ENCODE measurements around the gene RAB11FIP4.
"Not testable (repeated sequence)": the region's sequence is repeated elsewhere in the genome, so short reads cannot be mapped to it uniquely, and the experiment has no call there.

Gene RAB11FIP4

DNA sequence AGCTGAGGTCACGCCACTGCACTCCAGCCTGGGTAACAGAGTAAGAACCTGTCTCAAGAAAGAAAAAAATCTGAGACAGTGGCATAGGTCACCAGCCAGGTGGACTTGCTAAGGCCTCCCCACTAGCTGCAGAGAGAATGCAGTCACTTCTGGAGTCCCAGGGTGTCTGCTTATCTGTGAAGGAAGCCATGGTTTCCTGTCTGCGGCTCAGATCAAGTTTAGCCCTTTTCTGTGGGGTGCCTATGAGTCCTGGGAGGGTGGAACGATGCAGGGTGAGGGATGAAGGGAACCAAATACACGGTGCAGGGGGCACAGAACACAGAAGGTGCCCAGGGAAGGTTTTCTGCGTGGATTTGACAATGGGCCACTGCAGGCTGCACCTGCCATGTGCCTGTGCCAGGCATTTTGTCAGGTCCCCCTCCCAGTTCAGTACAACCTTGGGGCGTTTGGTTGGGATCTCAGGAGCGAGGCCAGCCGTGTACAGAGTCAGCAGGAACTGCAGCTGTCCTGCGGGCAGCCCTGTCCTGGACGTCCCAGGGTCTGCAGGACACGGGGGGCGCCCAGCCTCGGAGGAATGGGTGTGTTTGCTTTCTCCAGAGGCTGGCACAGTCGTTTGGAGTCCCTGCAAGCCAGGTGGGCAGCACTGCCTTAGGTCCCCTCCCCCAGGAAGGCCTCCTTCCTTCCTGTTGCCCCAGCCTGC lies 41.8 kb downstream of the RAB11FIP4 start:
- DNase-seq, result no peak

DNA sequence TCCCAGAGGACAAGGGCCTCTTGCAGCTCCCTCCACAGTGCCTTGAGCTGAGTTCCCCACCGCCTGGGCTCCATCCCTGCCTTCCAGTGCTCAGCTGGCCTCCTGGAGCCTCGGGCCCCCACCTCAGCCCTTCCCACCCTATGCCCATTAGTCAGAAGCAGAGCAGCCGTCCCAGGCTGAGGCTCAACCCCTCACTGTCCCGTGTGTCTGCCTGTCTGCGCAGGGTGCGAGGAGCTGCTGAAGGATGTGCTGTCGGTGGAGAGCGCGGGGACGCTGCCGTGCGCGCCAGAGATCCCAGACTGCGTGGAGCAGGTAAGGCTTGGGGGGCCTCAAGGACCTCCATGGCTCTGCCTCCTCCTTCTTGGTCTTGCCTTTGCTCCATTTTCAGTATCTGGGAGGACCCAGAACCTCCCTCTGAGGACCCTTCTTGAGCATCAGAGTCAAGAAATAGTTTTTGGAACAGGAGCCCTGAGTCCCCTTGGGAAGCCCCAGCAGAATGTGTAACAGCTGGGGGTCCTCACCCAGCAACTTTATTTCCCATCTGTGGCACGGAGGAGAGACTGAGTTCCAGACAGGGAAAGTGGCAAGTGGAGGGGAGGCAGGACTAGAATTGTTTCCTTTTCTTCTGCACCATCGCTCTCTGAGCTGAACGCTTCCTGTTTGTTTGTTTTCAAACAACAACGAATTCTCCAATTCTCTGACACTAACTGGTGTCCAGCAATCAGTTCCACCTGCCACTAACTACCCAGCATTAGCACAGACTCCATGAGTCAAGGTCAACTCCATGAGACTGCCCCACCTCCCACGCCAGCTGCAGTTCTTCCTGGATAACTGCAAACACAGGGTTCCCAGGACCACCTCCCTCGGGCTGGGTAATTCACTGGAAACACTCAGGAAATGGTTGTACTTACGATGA lies 42.6 kb downstream of the RAB11FIP4 start:
- DNase-seq, result no peak

DNA sequence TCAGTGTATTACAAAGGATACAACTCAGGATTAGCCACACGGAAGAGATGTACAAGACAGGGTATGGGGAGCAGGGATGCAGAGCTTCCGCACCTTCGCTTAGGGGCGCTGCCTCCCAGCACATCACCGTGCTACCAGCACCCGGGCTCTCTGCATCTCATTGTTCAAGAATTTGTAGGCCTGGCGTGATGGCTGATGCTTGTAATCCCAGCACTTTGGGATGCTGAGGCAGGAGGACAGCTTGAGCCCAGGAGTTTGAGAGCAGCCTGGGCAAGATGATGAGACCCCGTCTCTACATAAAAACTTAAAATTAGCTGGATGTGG lies 43.2 kb downstream of the RAB11FIP4 start:
- DNase-seq, result no peak

DNA sequence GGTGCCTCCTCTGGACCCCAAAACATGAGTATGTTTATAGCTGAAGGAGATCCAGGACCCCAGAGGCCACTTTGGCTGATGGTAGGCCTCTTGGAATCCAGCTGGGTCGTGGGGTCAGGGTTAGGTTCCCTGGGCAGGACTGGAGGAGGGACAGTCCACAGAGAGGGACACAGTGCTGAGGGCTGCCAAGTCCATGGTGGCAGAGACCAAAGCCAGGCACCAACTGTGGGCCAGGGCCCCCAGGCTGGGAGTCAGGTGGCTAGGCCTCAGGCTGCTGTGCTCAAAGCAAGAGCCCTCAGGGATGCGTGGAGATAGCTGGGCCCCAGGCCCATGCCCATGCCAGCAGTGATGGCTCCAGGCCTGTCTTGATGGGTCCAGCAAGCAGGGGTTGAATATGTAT lies 44.1 kb downstream of the RAB11FIP4 start:
- no peak for DNase-seq

DNA sequence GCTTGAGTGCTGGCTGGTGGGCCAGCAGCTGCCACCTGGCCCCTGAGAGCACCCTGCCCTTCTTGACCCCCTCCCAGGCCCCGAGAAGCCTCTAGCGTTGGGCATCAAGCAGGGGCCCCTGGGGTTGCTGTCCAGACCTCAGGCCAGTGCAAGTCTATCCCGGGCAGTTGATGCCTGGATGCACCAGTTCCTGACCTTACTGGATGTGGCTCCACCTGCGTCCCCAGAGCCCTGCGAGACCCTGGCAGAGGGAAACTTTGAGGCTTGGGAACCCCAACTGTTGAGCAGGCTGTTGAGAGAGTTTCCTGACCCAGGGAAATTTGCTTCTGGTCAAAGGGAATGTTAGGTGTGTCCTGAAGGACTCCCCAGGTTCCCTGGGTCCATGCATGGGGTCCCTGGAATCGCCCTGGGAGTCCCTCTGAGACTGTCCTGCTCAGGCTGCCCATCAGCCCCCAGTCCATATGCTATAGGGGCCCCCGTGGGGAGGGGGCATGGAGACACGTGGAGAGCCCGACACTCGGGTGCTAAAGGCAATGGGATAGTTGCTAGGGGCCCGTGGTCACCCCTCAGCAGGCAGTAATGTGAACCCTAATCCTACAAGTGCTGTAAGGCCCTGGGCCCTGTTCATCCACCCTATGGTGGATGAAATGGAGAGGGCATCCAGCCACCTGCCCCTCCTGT lies 46.4 kb downstream of the RAB11FIP4 start:
- DNase-seq, result no peak

DNA sequence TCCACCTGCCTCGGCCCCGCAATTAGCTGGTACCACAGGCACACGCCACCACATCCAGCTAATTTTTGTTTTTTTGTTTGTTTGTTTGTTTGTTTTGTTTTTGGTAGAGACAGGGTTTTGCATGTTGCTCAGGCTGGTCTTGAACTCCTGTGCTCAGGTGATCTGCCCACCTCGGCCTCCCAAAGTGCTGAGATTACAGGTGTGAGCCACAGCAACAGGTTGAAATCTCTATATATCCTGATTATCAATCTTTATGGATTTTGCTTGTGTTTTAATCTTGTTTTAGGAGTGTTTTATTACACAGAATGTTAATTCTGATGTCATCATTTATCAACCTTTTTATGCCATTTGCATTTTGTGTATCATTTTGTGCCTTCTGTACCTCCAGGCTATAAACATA lies 48.2 kb downstream of the RAB11FIP4 start:
- no peak for DNase-seq

DNA sequence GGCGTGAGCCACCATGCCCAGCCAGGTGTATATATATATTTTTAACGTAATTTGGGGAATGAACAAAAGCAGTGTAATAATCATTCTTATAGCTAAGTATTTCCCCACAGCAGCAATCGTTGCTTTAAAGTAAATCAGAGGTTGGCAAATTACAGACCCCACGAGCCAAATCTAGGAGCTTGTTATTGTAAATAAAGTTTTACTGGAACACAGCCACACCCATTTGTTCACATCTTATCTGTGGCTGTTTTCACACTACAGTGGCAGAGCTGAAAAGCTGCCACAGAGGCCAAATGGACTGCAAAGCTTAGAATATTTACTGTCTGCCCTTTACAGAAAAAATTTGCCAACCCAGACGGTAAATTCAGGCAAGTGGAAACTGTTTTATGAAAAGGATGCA lies 50.8 kb downstream of the RAB11FIP4 start:
- no peak for DNase-seq

DNA sequence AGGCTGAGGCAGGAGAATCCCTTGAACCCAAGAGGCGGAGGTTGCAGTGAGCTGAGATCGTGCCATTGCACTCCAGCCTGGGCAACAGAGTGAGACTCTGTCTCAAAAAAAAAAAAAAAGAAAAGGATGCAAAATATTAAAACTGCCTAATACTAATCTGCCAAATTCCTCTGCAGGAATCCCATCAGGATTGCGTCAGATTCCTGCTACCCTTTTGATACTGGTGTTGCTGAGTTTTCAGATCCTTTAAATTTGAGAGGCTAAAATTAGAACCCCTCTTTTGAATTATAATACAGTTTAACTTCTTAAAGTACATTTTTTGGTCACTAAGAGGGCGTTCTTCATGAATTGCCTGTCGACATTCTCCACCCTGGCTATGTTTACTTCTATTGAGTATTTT lies 51.4 kb downstream of the RAB11FIP4 start:
- not testable (repeated sequence) for DNase-seq

DNA sequence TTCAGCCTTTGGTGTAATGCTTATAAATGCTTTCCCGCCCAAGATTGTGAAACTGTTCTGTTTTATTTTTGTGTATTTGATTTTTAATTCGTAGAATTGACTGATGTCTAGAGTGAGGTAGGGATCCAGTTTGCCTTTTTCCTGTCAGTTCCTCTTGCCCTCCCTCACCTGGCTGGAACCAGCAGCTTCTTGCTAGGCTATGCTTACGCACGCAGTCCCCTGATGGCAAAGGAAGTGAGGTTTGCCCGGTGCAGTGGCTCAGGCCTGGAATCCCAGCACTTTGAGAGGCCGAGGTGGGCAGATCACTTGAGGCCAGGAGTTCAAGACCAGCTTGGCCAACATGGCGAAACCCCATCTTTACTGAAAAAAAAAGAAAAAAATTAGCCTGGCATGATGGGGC lies 51.9 kb downstream of the RAB11FIP4 start:
- DNase-seq, result no peak

DNA sequence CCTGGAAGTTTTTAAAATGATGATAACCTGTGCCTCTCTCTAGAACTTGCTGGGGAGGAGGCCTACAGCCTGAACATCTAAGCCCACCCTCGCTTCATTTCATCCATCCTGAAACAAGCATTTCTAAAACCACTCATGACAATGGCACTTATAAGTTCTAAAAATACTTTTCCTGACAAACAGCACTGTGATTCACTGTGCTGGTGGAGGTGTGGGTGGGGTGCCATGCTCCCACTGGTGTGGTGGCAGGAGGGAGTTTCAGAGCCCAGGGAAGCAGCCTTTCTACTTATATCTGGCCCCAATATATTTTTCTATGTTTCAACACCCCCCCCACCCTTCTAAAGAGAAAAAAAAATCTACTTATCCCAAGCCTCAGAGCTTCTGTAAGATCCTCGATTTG lies 52.6 kb downstream of the RAB11FIP4 start:
- DNase-seq, result peak; percentile 27 to 62

DNA sequence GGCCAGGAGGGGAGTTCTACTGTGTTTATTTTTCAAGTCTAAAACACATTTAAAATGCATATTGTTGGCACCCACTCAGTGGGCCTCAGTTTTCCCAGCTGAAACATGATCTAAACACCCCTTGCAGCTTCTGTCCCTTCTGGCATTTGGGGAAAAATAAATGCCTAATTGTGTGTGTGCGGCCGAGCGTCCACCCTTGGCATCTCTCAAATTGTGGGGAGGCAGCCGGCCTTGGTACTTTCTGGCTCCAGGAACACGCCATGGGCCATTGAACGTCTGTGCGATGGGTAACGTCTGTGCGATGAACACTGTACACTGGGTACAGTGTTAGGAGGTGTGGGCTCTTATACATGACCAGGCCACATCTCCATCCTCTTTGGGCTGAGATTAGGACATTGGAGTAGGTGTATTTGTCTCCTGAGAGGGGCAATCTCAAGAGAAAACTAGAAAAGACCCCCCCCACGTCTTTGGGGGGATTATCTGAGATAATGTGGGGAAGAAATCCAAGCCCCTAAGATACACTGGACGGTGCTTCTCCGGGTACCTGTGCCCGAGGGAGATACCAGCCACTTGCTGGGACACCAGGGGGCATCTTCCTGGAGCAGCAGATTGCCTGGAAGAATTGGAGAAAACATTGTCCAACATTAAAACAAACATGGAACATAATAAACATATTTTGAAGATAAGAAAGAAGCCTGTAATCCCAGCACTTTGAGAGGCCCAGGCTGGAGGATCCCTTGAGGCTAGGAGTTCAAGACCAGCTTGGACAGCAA lies 54.9 kb downstream of the RAB11FIP4 start:
- DNase-seq, result no peak

DNA sequence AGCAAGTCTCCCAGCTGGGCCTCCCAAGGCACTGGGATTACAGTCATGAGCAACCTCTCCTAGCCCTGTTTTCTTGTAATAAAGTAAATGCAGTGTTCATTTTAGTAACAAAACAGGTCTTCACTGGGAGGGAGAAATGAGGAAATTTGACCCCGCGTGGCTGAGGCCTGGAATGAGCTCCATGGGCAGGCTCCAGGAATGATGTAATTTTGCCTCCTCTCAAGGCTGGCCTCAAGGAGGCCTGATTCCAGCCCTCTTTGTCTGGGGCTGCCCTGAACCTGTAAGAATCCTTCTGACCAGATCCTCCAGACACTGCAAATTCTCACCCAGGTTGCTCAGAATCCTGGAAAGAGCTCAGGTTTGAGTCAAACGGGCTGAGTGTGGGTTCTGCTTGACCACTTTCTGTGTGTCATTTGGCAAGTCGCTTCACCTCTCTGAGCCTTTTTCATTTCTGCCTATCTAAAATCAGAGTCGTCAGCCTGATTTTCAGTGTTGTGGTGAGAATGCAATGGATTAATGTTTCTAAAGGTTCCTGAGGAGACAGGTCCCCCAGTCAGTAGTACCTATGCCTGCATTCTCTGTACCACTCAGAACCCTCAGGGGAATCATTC lies 57.1 kb downstream of the RAB11FIP4 start:
- DNase-seq, result peak; percentile 21 to 45

DNA sequence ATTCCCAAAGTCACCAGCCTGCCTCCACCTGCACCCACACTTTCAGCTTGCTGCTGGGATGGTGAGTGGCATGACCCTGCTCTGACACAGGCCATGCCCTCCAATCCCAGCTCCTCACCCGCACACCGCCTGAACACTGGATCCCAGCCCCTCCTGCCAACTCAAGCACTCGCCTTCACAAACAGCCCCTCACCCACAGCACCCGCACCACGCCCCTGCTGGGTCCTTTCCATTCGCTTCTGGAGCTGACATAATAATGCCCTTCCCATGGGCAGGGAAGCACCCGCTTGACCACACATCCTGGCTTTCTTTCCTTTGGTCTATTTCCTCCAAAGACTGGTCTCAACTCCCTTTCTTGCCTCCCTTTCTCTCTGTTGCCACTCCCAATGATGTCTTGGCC lies 57.6 kb downstream of the RAB11FIP4 start:
- no peak for DNase-seq

DNA sequence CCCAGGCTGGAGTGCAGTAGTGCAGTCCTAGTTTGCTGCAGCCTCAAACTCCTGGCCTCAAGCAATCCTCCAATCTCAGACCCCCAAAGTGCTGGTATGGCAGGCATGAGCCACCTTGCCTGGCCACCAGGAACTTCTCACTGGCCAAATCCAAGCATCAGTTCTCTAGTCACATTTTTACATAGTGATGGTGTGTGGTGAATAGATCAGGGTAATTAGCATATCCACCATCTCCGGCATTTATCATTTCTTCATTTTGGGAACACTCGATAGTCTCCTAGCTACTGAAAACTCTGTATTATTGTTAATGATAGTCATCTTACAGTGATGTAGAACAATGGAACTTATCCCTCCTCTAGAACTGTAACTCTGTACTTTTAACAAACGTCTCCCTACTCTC lies 58.3 kb downstream of the RAB11FIP4 start:
- no peak for DNase-seq

DNA sequence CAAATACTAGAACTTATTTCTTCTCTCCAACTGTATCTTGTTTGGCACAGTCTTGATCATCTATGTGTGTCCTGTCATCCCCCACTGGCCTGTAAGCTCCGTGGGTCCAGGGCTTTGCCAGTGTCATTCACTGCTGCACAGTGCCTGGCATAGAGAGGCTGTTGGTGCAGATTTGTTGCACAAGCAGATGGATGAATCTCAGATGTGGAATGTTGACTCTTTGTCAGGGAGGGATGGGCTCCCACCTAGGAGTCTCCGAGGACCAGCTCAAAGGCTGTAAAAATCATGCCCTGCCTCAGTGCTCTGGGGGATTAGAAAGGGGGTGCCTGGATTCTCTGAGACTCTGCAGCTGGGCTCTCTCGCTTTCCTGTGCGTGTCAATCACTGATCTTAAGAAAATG lies 60.6 kb downstream of the RAB11FIP4 start:
- no peak for DNase-seq

DNA sequence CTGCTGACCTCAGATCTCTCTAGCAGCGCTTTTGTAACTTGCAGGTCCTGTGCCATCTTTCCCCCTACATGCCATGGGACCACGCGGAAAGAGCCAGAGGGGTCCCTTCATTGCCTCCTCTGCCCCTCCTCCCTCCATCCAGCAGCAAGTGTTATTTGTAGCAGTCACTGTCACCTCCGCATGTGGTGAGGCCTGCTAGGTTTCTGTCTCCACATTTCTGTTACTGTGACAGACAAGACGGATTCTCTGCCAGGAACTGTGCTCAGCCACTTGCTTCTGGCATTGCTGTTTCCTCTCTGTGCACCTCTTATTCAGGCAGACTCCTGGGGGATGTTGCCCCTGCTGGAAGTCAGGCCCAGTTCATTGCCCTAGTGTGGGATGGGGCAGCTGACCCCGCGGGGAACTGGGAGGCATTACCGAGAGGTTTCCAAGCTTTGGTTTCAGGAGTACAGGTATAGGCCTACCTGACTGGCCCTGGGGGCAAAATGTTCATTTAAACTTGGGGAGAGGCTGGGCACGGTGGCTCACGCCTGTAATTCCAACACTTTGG lies 61.2 kb downstream of the RAB11FIP4 start:
- DNase-seq, result no peak

DNA sequence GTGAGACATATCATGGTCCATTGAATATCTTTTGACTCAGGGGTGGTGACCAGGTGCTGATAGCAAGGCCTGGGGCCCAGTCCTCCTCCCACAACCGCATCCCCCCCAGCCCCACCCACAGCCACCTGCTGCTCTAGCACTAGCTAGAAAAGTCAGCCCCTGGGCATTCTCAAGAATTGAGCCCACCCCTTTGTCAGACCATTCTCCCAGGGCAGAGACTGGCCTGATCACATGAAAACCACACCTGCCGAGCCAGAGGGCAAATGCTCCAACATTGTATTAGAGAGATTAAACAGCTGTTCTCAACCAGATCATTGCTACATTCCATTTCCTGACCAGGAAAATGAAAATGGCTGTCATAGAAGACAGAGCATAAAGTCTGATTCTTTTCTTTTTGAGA lies 62.4 kb downstream of the RAB11FIP4 start:
- DNase-seq, result no peak

DNA sequence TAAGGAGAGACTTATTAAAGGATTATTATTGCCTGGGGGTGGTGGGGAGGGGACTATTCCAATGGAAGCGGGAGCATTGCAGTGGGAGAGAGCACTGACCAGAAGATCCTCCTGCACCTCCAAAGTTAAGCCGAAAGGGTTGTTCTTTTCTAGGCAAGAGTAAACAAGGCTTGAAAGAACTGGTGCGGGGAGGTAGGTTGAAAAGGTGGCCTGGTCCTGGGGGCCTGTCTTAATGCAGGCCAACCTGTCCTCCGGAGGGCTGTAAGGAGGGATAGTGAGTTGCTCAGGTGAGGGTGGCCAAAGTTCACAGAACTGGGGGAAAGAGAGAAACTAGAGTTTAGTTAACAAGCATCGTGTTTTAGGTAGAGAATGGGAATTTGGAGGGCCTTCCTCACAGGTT lies 65.3 kb downstream of the RAB11FIP4 start:
- DNase-seq, result no peak

DNA sequence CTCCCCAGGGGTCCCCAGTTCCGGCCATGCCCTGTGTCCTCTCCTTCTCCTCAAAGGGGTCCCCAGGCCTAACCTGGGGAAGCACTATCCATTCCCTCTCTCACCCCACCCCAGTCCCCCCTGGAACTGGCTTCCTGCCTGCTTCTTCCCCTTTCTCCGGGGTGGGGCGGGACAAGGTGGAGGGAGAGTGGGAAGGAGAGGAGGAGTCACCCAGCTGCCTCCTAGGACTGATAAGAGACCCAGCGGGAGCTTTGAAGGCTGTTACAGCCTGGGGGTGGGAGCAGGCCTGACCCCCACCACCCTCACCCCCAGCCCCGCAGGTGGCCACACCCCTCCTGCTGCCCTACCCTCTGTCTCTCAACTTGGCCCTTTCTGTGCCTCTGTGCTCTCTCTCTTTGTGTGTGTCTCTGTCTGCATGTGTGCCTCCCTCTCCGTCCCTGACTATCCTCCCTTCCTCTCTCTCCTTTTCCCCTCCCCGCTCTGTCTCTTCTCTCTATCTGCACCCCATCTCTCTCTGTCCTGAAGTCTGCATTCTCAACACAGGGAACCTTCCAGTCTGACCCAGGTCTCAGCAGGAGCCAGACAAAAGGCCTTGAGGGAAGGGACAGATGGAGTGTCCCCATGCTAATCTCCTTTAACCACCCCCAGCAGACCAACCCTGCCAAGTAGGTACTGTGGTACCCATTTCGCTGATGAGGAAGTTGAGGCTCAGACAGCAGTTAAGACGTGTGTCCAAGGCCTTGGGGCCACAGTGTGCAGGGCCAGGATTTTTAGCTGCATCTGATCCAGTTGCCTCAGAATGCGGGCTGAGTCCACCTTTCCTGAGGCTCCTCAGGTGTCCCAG lies 66.1 kb downstream of the RAB11FIP4 start:
- DNase-seq, result peak in 1 of 2 donors; percentile 11

DNA sequence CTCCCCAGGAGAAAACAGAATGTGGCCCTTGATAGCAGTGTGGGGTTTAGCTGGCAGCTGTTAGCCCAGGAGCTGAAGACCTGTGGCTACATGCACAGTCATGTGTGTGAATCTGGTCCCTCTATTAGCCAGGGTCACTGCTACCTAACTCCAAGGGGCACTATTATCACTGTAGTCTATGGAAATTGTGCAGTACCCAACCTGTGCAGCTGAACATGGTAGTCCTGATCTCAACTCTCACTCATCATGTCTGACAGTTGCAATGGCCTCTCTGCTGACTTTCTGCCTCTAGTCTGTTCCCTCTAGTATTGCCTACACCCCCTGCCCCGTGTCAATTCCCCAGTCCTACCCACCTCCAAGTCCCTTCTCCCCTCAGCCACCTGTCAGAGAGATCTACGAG lies 67.4 kb downstream of the RAB11FIP4 start:
- no peak for DNase-seq

DNA sequence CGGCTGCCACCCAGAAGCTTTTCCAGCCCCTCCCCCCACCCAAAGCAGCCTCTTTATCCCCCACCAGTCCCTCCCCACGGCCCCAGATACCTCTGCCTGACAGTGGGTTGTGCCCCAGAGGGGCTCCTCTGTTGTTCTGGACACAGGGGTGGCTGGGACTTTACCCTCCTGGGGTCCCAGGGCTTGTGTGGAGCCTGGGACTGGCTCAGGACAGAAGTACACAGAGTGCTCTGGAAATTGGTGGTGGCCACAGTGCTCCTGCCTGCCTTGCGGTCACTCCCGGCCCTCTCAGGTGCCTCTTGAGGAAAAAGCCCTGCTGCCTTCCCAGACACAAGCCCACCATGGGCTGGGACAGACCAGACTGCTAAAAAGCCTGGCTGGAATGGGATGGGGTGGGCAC lies 68.2 kb downstream of the RAB11FIP4 start:
- no peak for DNase-seq

Data from inflammatory macrophage (primary cell).